ENCODE results near the gene STK35. TPM values are rescaled to one million over a fixed set of nuclear protein-coding genes. Genes with fewer than 3 reads are reported as not detected.

STK35 gene
- total and polyA plus RNA-seq, 2 of the 13 experiments (the other 11 are each of a cell fraction or from before 2014, with no cell fraction given): 27.4 to 29.8 TPM

GRCh38 chr20:2156666-2157624 is 55.3 kb downstream of the STK35 start (continued):
- peak; percentile 62 for TF ChIP-seq ARID5B (CRISPR knock-in tag; IDR thresholded peaks at IDR 0.05)
- no peak for TF ChIP-seq ZFP62 (CRISPR knock-in tag; IDR thresholded peaks at IDR 0.05)
- no peak for TF ChIP-seq SP140L (CRISPR knock-in tag; IDR thresholded peaks at IDR 0.05; ENCODE audit: borderline replicate concordance)
- TF ChIP-seq MNT (IDR thresholded peaks at IDR 0.05): no peak
- no peak for TF ChIP-seq ZKSCAN1 (IDR thresholded peaks at IDR 0.05; ENCODE audit: low read length)
- TF ChIP-seq HOXA3 (CRISPR knock-in tag; IDR thresholded peaks at IDR 0.05): no peak; the same call in 1 of the 2 replicates
- no peak; the same call in 1 of the 2 replicates for TF ChIP-seq ZSCAN25 (CRISPR knock-in tag; IDR thresholded peaks at IDR 0.05)
- peak; percentile 50; the same call in 1 of the 2 replicates for TF ChIP-seq RXRB (CRISPR knock-in tag; IDR thresholded peaks at IDR 0.05; ENCODE audit: borderline replicate concordance)
- TF ChIP-seq SETDB1 (CRISPR knock-in tag; IDR thresholded peaks at IDR 0.05; ENCODE audit: borderline replicate concordance): no peak
- TF ChIP-seq ZNF20 (CRISPR knock-in tag; IDR thresholded peaks at IDR 0.05): no peak
- peak; percentile 22; the same call in 1 of the 2 replicates for TF ChIP-seq NR2F6 (IDR thresholded peaks at IDR 0.05)
- no peak; the same call in 1 of the 2 replicates for TF ChIP-seq NR2F6 (CRISPR knock-in tag; IDR thresholded peaks at IDR 0.05)
- no peak for TF ChIP-seq HIC2 (CRISPR knock-in tag; IDR thresholded peaks at IDR 0.05; ENCODE audit: low read depth)
- 0 out of 2 replicates have a peak, but pooled peaks have one; percentile 30 for TF ChIP-seq ZNF292 (CRISPR knock-in tag; IDR thresholded peaks at IDR 0.05; ENCODE audit: borderline replicate concordance, low read depth)

Measured in HepG2 (cell line).